PFSK-1 (cell line): ENCODE results near the gene ZNF627.

Experiments used
- FOXP2 ChIP-seq: optimal IDR thresholded peaks from 2 replicates; pipeline ENCODE3; 2011; ENCODE audit warnings: borderline replicate concordance, control low read depth, inconsistent platforms; ENCODE audit not compliant: insufficient read depth; ENCODE audit errors: extremely low read length, extremely low read depth
- POLR2AphosphoS5 ChIP-seq: IDR thresholded peaks from 2 replicates; pipeline ENCODE4 v1.6.1; 2012; ENCODE audit warnings: low read depth, mild to moderate bottlenecking, control low read depth, low read length, moderate library complexity
- REST ChIP-seq, 2 experiments: IDR thresholded peaks; 2 replicates each; pipeline versions ENCODE4 v1.6.1 to v1.8.0; 2011 to 2012; ENCODE audit warnings: low read depth in 2 of 2, low read length in 2 of 2, control low read depth in 1 of 2, inconsistent platforms in 1 of 2, mild to moderate bottlenecking in 1 of 2, moderate library complexity in 1 of 2; ENCODE audit not compliant: insufficient read depth in 1 of 2
- SIN3A ChIP-seq: IDR thresholded peaks from 2 replicates; pipeline ENCODE4 v1.6.1; 2012; ENCODE audit warnings: mild to moderate bottlenecking, low read length, moderate library complexity, borderline replicate concordance; ENCODE audit not compliant: insufficient read depth
- TAF1 ChIP-seq: IDR thresholded peaks from 2 replicates; pipeline ENCODE4 v1.6.1; 2012; ENCODE audit warnings: low read length, control low read depth, borderline replicate concordance; ENCODE audit not compliant: insufficient read depth

Gene ZNF627

GRCh38 chr19:11551603-11552235, 45.6 kb upstream of the ZNF627 start:
- TF ChIP-seq SIN3A (no peak), TAF1 (no peak), POLR2AphosphoS5 (no peak), REST (IDR thresholded peaks at IDR 0.05; ENCODE audit: insufficient read depth in 1 of 2, low read depth in 2 of 2, low read length in 2 of 2) (no peak), FOXP2 (no peak)

- TF ChIP-seq POLR2AphosphoS5 (no peak), FOXP2 (no peak), TAF1 (no peak), SIN3A (no peak), REST (IDR thresholded peaks at IDR 0.05; ENCODE audit: insufficient read depth in 1 of 2, low read depth in 2 of 2, low read length in 2 of 2) (no peak)
These were observed 44.5 kb upstream of the ZNF627 start for GRCh38 chr19:11552666-11553372.

DNA sequence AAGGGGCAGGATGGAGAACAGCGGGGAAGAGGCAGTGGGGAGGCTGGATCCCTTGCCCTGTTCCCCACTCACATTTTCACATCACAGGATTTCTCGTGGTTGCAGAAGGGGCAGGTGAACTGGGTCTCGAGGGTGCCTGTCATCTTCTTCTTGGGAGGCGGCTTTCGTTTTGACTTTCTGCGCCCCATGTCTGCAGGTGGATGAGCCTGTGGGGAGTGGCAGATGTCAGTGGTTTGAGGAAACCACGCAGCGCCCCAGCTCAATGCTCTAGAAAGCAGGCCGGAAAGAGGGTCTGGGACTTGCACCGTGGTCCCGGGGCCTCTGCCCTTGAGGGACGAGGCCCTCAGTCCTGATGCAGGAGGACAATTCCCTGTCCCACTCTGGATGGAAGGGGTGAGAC, 43.1 kb upstream of the ZNF627 start:
- TF ChIP-seq SIN3A (no peak), POLR2AphosphoS5 (no peak), REST (IDR thresholded peaks at IDR 0.05; ENCODE audit: insufficient read depth in 1 of 2, low read depth in 2 of 2, low read length in 2 of 2) (no peak), FOXP2 (no peak), TAF1 (no peak)

- TF ChIP-seq SIN3A (no peak), POLR2AphosphoS5 (no peak), FOXP2 (no peak), TAF1 (no peak), REST (IDR thresholded peaks at IDR 0.05; ENCODE audit: insufficient read depth in 1 of 2, low read depth in 2 of 2, low read length in 2 of 2) (no peak)
These were observed 42.0 kb upstream of the ZNF627 start for GRCh38 chr19:11555246-11555645.
